Activated CD8-positive, alpha-beta memory T cell treated with anti-CD3 and anti-CD28 coated beads for 36 hours (primary cell): Measurements from ENCODE around the gene DIP2C. TPM values are rescaled to one million over a fixed set of nuclear protein-coding genes. Genes with fewer than 3 reads are reported as not detected.
"Not testable (repeated sequence)": the region's sequence is repeated elsewhere in the genome, so short reads cannot be mapped to it uniquely, and the experiment has no call there.

Source experiments
- CTCF ChIA-PET: fragments of 350-600 bp; sonication (Branson Sonifier 250); formaldehyde crosslinking; loops from one replicate; lab custom pipeline; 2021; ENCODE audit warnings: antibody characterized with exemption; lab: Charles Lee
- POLR2A ChIA-PET: fragments of 350-600 bp; sonication (Branson Sonifier 250); formaldehyde crosslinking; loops from one replicate; lab custom pipeline; 2021; ENCODE audit warnings: antibody characterized with exemption; lab: Charles Lee
- total RNA-seq, 2 experiments: library from RNA; stranded (reverse); gene quantifications; one replicate each; pipeline ENCODE4 v1.2.3, GENCODE V29; 2021

Gene DIP2C
- total RNA-seq, 2 experiments from 2014 or later = 0.08 TPM

DNA sequence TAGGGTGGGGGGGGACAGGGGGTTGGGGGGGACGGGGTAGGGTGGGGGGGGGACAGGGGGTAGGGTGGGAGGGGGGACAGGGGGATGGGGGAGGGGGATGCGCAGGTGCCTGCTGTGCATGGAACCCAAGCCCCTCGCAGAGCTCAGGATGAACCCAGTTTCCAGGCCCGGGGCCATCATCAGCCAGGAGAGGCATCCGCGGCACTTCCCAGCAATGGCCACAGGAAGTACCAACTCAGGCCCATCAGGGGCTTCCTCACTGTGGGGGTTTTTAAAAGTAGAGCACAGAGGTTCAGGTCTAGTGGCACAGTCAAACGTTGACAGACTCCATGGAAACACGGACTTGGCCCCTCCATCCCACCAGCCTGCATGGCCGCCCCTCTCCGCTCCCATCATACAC lies 172.7 kb downstream of the DIP2C start:
- ChIA-PET POLR2A (no interaction called here), CTCF (no interaction called here)

DNA sequence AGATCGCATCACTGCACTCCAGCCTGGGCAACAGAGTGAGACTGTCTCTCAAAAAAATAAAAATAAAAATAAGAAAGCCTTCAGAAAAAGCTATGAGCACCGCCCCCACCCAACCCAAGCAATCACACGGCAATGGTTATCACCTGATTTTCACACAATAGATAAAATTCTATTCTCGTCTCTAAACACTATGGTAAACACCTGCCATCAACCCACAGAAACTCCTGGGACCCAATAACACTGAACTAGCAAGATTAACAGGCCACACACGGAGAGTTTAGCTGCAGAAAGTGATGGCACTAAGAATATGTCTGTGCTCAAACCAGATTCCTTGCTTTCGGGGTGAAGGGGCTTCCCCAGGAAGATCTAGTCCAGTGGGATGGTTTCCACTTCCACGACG lies 173.8 kb downstream of the DIP2C start:
- CTCF ChIA-PET = no interaction called here

DNA sequence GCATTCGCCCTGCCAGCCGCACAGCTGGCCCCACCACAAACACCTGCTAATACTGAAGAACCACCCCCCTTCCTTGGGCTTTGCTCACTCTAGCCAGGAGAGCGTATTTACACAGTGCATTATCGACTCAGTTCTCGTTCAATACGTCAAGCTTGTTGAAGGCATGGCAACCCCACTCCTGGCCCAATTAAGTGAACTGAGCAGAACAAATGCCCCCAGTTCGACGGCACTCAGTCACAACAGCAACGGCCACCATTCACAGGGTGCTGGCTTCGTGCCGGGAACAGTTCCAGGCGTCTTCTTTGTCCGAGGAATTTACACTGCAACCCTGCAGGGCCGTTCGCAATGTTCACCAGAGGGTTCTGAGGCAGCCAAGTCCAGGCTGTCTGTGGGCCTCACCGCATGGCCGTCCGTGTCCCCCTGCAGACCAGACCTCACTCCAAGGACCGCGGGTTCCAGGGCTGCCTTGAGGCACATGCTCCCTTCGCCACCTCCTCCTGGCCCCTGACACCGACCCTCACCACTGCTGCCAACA lies 175.3 kb downstream of the DIP2C start:
- CTCF ChIA-PET = interaction anchor here (0.6 kb wide), 1 partner anchor 350 kb away, joined by 3 read pairs; no protein-coding TSS in a partner anchor
- POLR2A ChIA-PET = no interaction called here

More for the DNA sequence above, 173.8 kb downstream of the DIP2C start:
- POLR2A ChIA-PET = no interaction called here

DNA sequence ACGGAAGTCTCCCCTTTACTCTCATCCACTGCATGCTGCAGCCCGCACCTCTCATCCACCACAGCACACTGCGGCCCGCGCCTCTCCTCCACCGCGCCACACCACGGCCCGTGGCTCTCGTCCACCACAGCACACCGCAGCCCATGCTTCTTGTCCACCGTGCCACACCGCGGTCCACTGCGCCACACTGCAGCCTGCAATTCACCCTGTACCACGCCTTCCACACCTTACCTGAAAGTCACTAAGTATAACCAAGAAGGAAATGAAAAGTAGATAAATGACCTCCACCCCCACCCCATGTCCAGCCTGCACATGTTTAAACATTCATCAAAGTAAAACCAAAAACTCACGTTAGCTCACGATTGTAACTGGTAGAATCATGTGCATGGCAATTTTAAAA lies 176.1 kb downstream of the DIP2C start:
- ChIA-PET POLR2A (no interaction called here), CTCF (no interaction called here)

DNA sequence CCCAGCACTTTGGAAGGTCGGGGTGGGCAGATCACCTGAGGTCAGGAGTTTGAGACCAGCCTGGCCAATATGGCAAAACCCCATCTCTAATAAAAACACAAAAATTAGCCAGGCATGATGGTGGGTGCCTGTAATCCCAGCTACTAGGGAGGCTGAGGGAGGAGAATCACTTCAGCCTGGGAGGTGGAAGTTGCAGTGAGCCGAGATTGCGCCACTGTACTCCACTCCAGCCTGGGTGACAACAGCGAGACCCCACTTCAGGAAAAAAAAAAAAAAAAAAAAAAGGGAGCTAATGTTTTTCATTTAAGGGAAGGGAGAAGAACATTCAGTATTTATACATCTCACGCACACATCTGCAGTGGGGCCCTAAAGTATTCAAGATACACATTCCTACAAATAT lies 176.8 kb downstream of the DIP2C start:
- POLR2A ChIA-PET = interaction anchor here (0.6 kb wide), 1 partner anchor 294 kb away, joined by 8 read pairs; no protein-coding TSS in a partner anchor
- CTCF ChIA-PET = not testable (repeated sequence)

DNA sequence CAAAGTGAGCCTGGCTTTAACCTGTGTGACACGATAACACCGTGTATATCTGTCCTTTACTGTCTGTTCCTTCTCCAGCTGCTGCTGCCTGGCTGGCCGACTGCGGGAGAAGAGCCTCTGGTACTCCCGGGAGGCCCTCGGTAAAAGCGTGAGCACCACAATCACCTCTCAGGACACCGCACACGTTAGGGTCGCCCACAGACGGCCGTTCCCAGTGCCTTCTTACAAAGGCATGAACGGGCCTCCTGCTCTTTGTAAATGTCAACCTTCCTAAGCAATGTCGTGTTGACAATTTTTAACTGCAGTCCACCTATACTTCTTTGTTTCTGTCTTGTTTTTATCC lies 177.6 kb downstream of the DIP2C start:
- ChIA-PET CTCF (no interaction called here), POLR2A (no interaction called here)

DNA sequence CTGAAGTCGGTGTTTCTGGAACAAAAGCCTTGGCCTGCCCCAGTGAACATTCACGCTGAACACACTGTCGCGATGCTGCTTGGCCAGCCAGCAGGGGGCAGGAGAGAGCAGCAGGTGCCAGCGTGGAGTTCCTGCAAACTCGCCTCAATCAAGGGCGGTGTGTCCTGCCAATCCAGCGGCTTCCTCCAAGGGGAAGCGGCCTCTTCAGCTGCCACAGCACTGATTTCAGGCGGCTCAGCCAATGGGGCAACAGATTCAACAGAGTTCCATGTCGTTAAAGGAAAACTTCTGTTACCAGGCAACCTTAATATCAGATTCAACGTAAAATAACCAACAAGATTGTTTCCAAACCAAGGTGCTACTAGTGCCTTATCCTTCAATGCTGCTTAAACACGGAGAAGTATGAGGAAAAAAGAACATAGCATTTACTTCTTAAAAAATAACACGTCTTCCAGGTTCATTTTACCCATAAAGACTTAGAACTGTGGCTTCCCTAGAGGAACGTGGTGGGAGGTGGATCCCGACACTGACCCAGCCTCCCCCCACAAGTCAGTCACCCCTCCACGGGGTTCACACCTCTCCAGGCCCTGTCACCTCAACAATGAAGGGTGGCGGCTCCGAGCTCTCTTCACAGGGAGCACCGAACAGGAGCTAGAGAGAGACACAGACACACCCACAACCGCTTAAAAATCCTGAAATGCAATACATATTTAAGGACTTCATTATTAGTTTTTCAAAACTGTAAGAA lies 178.2 kb downstream of the DIP2C start:
- POLR2A ChIA-PET = interaction anchor here (0.6 kb wide), 1 partner anchor 304 kb away, joined by 3 read pairs; no protein-coding TSS in a partner anchor
- CTCF ChIA-PET = interaction anchor here (0.5 kb wide), 1 partner anchor 340 kb away, joined by 4 read pairs; no protein-coding TSS in a partner anchor

DNA sequence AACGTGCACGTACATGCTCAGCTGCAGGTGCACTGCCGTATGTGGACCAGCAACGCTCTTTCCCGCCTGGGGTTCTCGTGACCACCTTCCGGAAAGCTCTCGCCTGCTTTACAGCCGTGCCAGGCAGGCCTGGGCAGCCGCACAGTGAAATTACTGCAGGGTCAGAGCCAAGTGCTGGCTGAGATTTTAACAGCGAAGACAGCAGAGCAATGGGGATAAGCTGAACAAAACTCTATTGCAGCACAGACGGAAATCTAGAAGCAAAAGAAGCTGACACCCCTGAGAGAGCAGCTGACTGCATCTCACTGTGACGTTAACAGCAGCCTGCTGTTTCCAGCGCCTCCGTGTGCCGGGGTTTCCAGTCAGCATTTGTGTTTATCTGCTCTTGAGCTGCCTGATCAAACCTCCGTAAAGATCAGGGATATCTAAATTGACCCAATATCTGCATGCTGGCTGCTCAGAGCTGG lies 179.0 kb downstream of the DIP2C start:
- ChIA-PET POLR2A (interaction anchor here (0.6 kb wide), 1 partner anchor 305 kb away, joined by 3 read pairs; no protein-coding TSS in a partner anchor), CTCF (no interaction called here)

DNA sequence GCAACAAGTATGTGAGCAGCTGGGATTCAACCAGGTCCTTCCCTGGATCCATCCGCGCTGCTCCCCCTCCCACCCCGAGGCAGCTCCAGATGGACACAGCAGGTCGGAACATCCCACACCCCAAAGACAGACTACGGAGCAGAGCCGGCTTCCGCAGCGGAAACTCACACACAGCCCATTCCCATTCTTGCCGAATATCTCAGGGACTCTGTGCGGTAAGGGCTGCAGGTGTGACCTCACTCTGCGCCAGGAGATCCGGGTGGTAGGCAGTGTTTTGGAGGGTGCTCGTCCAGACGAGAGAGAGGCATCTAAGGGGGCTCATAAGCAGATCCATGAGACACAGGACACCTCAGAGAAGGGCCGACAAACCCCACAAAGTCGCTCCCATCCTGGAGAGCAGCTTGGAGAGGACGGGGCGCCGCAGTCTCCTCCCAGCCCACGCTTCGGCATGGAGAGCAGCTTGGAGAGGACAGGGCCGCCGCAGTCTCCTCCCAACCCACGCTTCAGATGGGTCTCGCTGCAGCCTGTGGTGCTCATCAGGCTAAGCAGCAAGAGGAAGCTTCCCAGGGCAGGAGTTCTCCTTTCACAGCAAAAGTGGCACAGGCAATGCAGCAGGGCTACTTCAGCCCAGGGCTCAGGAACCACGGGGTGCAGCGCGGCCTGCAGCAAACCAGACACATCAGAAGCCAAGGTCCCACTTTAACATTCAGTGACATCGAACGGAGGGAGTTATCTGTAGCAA lies 179.9 kb downstream of the DIP2C start:
- ChIA-PET CTCF (no interaction called here), POLR2A (no interaction called here)

DNA sequence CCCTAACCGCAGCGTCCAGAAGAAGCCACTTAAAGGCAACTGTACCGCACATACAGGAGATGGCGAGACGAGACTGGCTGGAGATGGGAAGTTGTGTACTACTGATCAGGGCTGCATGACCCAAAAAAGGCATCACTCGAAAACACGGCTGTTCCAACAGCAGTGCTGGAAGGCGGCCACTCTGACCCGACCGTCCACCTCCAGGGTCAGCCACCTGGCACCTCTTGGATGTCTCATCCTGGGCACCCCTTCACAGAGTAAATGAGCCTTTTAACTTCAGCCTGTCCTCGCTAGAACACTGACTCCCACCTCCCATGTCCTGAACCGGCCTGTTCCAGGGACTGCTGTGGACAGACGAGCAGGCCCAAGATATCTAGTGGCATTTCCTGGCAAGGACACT lies 180.7 kb downstream of the DIP2C start:
- POLR2A ChIA-PET = no interaction called here

DNA sequence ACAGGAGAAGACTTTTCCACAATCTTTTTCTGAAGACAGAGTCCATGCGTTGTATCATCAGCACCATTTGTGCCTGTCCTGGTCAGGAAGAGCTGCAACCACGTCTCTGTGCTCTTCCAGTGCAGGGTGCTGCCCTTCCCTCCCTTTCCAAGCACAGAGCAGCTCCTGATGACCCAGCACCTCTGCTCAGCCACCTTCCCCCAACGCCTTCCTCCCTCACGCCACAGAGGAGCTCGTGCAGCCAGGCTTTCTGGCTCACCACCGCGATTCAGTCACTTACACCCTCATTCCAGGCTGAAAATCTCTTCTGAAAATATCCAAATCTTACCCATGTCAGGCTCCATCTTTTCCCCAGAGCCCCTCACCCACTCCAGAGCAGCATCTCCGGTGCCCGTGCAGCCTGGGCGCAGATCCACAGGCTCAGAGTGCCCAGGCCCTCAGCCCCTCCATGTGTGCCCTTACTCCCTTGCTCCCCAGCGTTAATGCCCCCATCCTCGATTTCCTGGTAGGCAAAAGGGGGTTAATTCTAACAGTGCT lies 181.5 kb downstream of the DIP2C start:
- ChIA-PET CTCF (no interaction called here), POLR2A (no interaction called here)

More for the DNA sequence above, 180.7 kb downstream of the DIP2C start:
- CTCF ChIA-PET = no interaction called here

DNA sequence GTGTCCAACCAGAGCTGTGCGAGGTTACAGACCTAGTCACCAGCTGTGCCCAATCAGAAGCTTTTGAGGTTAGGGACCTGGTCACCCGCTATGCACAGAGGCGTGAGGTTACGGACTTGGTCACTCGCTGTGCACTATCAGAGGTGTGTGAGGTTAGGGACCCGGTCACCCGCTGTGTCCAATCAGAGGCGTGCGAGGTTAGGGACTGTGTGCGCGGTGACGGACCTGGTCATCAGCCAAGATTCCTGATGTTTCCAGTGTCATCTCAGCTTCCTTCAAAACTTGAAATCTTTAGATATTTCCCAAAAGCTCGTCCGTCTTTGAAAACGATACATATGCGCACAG lies 182.1 kb downstream of the DIP2C start:
- CTCF ChIA-PET = no interaction called here
- POLR2A ChIA-PET = no interaction called here

DNA sequence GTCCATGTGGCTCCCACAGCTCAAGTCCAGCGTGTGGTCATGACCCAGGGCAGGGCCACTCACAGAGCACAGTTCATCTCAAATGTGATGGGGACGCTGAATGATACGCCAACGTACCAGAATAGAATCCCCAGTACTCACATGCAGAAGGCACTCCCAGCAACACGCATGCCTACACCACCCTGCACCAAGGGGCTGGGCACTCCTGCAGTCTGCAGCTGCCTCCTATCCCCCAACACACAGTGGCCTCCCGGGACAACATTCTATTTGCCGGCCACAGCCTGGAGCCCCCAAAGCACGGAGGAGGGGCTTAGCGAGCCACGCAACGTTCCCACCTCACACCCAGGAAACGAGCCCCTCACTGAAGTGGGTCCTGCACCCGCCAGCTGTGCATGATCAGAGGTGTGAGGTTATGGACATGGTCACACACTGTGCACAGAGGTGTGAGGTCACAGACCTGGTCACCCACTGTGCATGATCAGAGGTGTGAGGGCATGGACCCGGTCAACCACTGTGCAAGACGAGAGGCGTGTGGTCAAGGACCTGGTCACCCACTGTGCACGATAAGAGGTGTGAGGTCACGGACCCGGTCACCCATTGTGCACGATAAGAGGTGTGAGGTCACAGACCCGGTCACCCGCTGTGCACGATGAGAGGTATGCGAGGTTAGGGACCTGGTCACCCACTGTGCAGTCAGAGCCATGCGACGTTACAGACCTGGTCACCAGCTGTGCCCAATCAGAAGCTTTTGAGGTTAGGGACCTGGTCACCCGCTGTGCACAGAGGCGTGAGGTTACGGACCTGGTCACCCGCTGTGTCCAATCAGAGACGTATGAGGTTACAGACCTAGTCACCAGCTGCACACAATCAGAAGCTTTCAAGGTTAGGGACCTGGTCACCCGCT lies 182.8 kb downstream of the DIP2C start:
- POLR2A ChIA-PET = no interaction called here
- CTCF ChIA-PET = no interaction called here

DNA sequence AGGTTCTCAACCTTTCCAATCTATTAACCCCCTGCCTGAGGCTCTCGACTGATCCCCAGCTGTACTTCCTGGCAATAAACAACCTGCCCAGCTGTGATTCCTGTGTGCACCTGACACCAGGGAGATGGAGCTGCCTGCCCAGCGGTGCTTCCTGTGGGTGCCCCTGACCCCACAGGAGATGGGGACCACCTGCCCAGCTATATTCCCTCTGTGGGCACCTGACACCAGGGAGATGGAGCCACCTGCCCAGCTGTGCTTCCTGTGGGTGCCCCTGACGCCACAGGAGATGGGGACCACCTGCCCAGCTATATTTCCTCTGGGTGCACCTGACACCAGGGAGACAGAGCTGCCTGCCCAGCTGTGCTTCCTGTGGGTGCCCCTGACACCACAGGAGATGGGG lies 184.0 kb downstream of the DIP2C start:
- POLR2A ChIA-PET = no interaction called here

DNA sequence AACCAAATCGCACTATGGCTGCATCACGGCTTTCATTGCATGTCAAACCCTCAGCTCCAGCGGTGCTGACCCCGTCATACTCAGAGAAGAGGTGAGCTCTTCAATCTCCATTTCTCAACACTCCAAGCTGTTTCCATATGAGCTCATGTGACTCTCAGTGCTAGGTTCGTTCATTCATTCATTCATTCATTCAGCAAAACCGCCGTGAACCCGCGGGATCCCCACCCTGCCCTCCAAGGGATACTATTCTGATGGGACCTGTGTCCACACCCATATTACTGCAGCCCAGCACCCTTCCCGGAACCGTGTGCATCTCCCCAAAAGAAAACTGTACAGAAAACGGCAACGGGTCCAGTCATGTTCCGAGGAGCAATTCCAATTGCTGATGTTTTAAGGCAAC lies 184.7 kb downstream of the DIP2C start:
- POLR2A ChIA-PET = no interaction called here
- CTCF ChIA-PET = no interaction called here

More for the DNA sequence above, 184.0 kb downstream of the DIP2C start:
- CTCF ChIA-PET = interaction anchor here (0.7 kb wide), 1 partner anchor 38 kb away, joined by 3 read pairs; no protein-coding TSS in a partner anchor

DNA sequence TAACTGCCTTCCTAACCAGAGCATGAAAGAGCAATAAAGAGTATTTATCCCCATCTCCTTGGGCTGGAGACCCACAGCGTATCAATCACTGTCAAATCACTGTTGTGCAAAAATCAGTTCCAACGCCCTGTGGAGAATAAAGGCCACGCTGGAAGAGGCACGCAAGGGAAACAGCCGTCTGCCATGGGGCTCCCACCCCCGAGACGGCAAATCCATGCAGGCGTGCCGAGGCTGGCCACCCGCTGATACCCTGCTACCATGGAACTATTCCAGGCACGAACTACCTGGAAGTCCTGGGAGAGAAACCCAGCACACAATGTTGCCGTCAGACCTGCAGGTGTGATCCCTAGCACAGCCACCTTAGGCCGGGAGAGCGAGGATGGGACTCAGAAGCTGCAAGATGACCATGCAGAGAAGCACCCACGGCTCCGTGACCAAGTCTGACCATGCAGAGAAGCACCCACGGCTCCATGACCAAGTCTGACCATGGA lies 185.3 kb downstream of the DIP2C start:
- ChIA-PET CTCF (no interaction called here), POLR2A (no interaction called here)

DNA sequence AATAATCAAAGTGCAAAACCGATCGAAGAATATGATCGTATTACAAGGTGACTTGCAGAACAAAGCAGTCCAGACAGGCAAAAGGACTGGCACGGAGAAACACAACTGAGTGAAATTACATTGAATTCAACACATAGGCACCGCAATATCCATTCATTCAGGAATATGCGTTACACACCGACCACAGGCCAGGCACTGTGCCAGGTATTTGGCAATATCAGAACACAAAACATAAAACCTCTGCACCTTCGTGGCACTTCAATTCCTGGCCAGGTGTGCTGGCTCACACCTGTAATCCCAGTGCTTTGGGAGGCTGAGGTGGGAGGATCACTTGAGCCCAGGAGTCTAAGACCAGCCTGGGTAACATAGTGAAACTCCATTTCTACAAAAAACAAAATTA lies 187.9 kb downstream of the DIP2C start:
- CTCF ChIA-PET = no interaction called here
- POLR2A ChIA-PET = no interaction called here

DNA sequence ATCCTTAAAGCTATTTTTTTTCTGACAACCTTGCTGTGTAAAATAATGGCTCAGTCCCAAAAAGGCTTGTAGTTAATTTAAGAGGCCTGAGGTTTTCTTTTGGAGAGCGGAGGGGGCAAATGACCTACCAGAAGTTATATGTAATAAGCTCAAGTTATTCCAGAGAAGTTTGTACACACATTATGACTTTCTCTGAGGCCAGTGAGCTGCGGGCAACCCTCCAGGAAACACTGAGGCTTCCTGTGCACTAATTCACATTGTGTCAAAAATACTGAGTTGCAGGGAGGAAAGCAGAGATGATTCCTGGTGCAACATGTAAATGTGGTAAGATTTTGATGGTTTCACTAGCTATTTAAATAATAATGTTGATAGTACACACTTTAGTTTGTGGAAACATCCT lies 188.6 kb downstream of the DIP2C start:
- ChIA-PET CTCF (no interaction called here), POLR2A (no interaction called here)

DNA sequence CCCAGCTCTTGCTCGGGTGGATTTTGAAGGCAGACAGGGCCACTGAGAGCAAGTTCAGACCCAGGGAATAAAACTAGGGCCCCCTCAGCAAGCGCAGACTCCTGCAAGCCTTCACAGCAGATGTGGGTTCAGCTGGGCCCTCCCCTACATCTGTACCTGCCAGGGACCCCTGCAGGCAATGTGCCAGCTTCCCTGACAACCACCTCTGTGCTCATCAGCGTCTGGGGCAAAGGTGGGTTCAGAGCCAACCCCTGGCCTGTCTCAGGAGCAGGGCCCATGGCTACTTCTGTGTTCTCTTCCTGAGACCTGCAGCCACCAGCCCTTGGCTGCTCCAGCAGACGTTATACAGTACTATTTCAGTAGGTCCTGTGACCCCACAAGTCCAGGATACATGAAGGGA lies 189.5 kb downstream of the DIP2C start:
- ChIA-PET POLR2A (no interaction called here), CTCF (no interaction called here)
